ENCODE results near the gene ALS2.

- TF ChIP-seq POLR2A (IDR thresholded peaks at IDR 0.05): no peak
- no peak for TF ChIP-seq CTCF (IDR thresholded peaks at IDR 0.05)
These were observed 79.1 kb downstream of the ALS2 start for GRCh38 chr2:201701646-201702045.

Measured in body of pancreas (tissue), 4 donors.